ENCODE data around the gene GTF3C4.

GTF3C4 gene

DNA sequence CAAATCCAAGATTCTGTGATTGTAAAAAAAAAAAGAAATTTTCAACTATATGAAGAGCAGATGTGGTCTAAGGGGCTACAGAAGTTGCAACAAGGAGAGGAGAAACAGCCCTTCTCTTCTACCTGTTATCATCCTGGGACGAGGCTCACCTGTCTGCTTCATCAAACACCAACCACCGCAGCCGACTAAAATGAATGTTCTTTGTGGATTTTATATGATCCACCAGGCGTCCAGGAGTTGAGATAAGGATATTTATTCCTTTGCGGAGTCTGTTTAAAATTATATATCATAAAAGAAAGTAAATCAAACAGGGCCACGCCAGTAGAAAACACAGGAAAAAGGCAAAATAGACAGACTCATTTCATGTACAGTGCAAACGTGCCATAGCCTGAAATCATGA lies 22.0 kb upstream of the GTF3C4 start:
- no peak for DNase-seq (ENCODE audit: low spot score)

DNA sequence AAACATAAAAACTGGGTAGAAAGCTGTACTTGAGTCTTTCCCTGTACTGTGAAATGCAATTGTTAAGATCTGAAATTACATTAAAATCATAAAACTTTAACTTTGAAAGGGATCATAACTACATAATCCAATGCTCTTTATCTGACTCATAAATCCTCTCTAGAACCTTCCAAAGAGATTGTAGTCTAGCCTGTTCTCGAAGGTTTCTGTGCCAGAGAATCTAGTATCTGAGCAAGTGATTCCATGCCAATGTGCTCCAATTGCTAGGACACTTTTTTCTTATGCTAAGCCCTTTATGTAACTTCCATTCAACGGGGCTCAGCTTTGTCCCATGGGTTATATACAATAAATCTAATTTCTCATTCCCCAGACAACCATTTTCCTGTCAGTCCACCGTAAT lies 21.6 kb upstream of the GTF3C4 start:
- DNase-seq (ENCODE audit: low spot score): no peak

DNA sequence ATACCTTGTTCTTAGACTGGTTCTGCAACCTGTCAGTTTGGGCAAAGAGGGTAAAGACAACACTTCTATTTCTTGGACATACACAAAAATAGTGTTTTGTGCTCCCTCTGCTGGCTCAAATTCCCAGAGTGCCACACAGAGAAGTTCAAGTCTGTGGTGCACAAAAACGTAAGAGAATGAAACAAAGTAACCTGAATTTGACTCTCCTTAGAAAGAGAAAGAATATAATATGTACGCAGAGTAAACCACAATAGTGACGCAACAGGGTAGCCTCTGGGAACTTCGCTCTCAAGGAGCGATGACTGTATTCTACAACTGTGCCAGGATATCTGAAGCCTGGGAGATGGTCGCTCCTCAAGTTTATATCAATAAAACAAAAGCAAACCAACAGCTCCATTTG lies 19.0 kb upstream of the GTF3C4 start:
- no peak for DNase-seq (ENCODE audit: low spot score)

DNA sequence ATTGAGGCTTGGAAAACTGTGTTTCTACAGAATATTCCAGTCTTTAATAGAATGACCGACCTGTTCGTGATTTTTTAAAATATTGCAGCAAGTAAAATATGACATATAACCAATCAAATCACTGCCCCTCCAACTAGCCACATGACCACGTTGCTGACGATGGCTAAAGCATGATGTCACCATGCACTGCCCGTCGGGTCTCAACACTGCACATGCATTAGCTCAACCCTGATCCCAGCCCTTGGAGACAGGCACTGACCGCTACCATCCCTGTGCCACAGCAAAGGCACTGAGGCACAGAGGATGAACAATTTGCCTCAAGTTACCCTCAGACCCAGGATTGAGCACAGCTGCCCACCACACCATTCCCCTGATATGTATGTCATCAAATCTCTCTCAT lies 14.0 kb upstream of the GTF3C4 start:
- DNase-seq (ENCODE audit: low spot score): no peak

DNA sequence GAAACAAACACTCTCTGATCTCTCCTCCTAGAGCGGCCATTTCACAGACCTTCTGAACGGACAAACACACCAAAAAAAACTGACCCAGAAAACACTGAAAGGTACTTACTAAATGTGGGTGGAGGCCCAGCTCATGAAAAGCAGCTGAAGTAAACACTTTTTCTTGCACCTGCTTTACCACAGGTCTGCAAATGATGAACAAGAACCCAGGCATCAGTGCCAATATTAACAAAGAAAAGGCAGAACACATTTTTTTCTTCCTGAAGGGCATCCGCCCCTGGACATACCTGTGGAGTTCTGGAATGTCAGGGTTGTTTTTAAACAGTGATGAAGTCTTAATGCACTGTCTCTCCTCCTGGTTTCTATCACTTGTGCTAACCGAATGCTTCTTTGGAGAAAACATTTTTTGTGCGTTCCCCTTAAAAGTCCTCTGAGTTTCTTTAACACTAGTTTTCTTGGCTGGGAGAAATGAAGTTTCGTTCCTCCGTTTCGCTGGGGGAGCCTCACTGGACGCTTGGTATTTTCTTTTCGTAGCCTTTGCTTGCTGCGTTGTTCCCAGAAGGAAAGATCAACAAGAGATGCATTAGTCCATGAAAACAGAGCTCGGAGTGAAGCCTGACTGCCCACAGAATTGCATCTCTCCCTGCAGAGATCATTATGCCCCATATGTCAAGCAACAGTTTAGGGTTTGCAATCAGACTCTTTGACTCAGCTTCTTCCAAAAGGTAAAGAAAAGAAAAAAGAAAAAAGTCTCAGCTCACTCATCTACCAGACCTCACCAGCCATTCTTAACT lies 7.9 kb upstream of the GTF3C4 start:
- no peak for DNase-seq (ENCODE audit: low spot score)

DNA sequence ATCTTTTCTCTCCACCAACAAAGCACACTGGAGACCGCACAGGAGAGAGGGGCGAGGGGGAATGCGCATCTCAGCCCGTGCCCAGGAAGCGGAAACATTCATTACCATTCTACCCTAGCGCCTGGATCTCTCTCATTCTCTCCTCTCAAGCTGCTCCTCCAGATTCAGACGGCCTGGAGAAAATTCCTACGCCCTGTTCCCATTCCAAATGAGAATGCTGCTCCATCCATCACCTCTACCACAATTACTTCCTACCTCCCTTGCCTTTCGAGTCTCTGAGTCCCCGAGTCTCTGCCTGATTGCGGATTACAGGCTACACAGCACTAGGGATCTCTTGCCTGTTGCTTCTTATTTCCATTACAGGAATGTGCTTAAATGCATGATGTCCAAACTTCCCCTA lies 7.1 kb upstream of the GTF3C4 start:
- DNase-seq (ENCODE audit: low spot score): no peak

DNA sequence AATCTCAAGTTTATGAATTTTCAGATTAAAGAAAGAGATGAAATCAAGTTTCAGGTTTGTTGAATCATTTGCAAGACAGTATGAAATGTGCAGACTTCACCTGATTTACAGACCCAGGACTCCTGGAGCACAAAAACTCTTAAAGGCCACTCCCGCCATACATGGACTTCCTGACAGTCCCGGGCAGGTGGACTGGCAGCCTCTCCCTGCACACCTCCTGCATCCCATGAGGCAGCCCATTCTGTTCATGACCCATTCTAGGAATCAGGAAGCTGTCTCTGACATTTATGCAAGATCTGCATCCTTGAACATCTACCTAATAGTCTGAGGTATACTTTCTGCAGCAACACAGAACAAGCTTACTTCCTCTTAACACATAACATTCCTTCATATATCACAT lies 6.4 kb upstream of the GTF3C4 start:
- no peak for DNase-seq (ENCODE audit: low spot score)

DNA sequence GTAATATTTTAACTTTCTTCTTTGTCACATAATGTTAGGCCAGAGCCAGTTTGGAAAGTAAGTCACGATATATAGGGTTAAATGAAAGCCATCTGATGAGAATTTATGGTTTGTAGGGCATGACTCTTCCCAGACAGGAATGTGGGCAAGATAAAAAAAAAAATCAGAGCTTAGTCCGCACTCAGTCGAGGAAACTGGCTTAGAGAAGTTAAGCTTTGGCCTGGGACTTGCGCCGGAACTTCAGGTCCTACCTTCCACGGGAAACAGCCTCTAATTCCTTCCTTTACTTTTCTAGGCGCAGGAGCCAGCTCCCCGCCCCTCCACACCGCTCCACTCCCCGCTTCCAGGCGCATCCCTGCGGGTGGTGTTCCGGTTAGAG lies 956 bp upstream of the GTF3C4 start:
- no peak for DNase-seq (ENCODE audit: low spot score)

DNA sequence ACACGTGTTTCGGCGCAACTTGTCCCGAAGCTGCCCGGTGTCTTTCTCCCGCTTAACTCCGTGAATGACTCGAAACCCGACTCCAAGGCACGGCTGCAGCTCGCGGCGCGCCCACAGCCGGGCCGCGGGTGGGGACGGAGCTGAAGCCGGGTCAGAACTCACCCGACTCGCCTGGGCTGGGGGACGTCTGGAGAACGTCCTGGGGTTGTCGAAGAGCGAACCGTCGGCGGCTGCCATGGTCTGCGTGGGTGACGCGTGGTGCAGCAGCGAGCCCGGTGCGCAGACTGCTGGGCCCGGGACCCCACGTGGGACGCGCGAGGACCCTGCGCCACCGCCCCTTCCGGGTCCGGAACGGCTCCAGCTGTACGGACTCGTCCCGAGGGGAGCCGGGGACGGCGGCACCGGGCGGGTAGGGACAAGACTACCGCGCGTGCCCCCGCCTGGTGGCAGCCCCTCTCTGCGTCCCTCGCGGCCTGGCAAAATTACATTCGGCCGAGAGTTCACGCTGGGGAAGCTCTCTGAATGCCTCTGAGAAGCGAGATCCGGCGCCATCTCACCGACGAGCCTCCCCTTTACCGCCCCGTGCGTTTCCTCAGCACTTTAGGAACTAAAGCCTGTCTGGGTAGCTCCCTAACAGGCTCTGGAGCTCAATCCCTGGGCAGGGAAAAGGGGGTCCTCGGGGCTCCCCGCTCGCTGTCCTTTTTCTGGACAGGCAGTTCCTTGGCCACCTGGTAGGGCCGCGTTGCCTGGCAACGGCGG lies 387 bp upstream of the GTF3C4 start, which contains the start of gene DDX31:
TSS of gene DDX31 (minus strand) at position 286 of the 759 bp plus-strand sequence. CDS start at position 237, 49 bp downstream.
- DNase-seq (ENCODE audit: low spot score): peak; percentile 92

DNA sequence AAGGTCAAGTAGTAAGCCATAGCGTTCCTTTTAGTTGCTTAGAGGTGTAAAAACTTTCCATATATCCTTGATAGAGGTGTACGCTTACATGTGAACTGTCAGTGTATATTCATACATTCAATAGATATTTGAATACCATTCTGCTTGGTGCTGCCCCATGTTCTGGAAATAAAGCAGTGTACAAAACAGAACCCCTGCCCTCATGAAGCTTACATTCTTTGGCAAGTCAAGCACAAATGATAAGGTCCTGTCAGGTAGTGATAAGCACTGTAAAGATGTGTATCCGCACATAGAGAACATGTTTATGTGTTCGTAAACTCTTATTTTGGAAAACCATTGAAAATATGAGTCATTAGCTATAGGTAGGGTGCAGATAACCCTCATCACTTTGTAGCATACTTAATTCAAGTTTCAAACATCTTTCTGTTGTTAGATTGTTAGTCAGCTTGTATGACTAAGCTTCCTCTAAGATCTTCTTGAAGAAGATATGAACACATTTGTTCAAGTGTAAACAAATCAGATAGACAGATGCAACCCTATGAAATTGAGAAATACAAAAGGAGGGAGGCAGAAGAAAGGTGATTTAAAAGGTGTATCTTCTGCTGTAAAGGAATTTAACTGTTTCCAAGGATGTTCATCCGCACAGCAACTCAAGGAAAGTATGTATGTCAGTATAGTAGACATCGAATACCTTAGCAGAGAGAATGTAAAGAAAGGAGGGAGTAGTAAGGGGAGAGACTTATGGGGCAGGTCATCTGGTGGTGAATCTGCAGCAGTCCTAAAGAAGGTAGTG lies 1.6 kb downstream of the GTF3C4 start:
- DNase-seq (ENCODE audit: low spot score): no peak

DNA sequence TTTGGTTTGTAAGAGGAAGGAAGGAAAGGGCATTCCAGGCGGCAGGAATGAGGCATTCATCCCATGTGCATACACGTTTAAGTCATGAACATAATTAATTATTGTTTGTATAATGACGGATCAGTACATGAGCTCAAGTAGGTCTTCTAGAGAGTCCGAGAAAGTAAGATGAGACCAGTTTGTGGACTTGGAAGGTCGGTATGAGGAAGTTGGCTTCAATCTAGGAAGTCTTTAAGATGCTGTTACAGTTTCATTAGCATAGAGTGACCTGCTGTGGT lies 2.1 kb downstream of the GTF3C4 start:
- DNase-seq (ENCODE audit: low spot score): no peak

DNA sequence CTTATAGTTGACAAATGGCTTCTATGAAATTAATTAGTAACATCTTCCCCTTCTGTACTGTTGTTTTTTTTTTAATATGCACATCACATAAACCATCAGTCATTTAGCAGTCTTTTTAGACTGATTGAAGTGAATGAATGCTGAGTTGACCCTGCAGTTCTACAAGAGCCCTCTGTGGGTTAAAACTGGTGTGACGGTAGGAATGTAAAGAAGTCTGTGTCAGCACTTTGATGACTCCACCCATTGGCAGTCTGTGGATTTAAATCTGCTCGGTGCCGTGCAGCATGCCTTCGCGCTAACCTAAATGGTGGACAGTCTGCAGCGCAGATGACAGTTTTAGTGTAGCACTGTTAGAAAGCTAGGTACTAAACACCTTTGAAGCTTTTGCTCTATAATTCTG lies 3.1 kb downstream of the GTF3C4 start:
- no peak for DNase-seq (ENCODE audit: low spot score)

DNA sequence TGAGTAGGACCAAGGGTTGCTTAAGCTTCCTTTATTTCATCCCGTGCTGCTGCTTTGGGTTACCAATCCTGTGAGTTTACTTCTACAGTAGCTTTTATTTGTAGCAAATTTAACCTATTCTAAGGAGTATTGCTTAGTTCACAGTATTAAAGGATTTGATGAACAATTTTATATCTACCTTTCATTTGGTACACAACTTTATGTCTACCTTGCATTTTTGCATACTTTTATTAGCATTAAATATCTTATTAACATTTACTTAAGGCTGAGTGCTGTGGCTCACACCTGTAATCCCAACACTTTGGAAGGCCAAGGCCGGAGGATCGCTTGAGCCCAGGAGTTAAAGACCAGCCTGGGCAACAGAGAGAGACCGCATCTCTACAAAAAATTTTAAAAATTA lies 4.2 kb downstream of the GTF3C4 start:
- DNase-seq (ENCODE audit: low spot score): no peak

DNA sequence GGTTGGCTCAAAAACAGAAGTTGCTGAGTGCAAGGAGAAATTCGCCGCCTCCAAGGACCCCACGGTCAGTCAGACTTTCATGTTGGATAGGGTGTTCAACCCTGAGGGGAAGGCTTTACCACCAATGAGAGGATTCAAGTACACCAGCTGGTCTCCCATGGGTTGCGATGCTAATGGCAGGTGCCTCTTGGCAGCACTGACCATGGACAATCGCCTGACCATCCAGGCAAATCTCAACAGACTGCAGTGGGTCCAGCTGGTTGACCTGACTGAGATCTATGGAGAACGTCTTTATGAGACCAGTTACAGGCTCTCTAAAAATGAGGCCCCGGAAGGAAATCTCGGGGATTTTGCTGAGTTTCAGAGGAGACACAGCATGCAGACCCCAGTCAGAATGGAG lies 7.7 kb downstream of the GTF3C4 start:
- DNase-seq (ENCODE audit: low spot score): no peak

DNA sequence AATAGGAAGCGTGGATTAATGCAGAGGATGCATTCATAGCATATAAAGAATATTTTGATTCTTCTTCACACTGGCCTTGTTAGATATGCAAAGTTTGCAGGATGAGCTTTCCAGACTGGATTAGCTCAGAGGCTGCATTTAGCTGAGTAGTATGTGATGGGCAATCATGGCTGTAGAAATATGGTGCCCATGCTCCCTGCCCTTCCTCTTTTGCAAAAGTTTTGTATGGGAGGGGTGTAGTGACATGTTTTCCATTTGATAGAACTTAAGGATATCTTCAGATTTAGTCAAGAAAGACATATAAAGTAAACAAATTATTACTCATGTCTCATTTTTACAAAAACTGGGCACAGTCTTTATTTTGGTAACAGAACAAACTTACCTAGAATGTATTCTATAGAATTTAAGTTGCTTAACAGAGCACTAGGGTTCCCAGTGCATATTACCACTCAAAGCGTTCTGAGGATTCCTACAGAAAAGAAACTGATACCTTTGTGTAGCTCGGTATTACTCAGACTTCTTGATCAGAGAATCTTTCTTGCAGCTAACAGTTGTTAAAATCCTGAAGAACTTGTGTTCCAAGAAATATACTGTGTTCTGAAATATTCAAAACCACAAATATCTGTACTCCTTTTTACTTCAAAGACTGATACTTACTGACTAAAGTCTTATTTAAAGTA lies 9.8 kb downstream of the GTF3C4 start:
- DNase-seq (ENCODE audit: low spot score): no peak

DNA sequence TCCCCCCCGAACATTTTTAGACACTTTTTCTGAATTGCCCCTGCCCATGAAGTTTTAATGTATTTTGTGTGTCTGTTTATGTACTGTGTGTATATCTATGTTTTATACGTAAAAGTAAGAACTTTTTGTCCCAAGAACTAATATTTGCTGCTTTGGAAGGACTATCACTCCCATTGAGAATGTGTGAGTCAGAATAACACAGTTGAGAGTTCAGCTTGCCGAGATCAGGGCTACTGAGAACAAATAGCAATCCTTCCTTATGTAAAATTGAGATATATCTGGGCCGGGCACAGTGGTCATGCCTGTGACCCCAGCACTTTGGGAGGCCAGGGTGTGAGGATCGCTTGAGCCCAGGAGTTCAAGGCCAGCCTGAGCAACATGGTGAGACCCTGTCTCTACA lies 11.3 kb downstream of the GTF3C4 start:
- DNase-seq (ENCODE audit: low spot score): no peak

DNA sequence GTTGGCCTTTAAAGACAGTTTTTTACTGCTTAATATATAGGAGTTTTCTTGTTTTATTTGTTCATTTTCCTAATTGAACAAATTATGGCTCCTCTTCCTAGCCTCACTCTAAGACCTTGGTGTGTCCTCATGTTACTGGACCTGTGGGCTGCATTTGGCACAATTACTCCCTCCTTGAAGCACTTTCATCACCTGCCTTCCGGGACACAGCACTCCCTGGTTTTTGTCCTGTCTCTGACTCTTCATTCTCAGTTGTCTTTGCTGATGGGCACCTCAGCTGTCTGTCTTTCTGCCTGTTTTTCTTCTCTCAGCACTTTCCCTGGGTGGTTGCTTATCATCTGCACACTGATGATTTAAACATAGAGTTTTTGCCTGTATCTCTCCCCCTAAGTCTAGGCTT lies 13.6 kb downstream of the GTF3C4 start:
- DNase-seq (ENCODE audit: low spot score): no peak

DNA sequence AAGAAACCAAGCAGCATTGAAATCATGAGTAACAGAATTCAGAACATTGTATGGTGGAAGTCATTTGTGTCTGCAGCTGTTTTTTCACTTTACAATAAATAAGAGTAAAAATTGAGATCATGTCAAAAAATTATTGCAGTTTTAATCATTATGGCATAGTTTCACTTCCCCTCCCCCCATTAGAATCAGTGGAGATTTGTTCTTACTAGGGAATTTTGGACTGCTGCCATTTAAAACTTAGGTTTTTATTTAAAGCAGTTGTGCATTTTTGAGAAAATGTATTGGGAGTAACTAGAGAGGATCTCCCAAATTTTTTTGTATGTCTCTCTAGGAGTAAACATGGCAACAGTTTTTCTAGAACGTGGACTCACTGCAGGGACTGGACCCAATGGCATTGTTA lies 20.4 kb downstream of the GTF3C4 start:
- no peak for DNase-seq (ENCODE audit: low spot score)

DNA sequence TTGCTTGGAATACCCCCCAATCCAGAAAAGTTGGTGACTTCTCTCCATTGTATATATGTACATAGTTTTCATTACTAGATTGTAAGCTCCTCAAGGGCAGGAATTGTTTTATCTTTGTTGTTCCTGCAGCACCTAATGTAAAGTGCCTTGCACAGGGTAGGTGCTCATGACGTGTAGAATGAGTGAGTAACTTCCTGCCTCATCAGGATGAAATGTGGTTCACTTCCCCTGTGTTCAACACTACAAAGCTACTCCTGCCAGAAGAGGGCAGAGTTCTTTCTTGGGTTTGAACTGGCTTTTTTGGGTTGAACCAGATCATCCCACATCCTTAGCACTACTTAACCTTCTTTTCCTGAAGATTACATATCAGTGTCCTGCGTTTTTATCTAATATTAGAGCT lies 23.9 kb downstream of the GTF3C4 start:
- no peak for DNase-seq (ENCODE audit: low spot score)

DNA sequence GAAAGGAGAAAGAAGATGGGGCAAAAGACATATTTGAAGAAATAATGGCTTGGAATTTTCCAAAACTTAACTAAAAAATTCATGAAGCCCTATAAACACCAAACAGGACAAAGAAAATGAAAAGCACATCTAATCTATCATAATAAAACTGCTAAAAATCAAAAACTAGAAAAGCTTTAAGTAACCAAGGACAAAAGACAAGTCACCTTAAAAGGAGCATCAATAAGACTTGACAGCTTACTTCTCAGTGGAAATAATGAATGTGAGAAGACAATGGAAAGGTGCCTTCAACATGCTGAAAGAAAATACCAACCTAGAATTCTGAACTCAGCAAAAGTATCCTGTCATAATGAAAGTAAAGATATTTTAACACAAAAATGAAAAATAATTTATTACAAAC lies 27.0 kb downstream of the GTF3C4 start:
- DNase-seq (ENCODE audit: low spot score): no peak

DNA sequence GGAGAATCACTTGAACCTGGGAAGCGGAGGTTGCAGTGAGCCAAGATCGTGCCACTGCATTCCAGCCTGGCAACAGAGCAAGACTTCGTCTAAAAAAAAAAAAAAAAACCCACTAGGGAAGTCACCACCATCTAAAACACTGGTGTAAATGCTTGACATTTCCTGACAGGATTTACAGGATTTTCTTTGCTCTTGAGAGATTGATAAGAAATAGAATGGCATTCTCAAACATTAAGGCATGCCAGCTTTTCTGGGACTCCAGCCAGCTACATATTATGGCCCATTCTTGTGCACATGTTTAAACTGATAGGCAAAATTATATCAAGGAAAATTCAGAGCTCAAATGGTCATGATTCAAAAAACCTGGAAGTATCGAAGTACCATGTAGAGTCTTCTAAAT lies 28.7 kb downstream of the GTF3C4 start:
- DNase-seq (ENCODE audit: low spot score): no peak

DNA sequence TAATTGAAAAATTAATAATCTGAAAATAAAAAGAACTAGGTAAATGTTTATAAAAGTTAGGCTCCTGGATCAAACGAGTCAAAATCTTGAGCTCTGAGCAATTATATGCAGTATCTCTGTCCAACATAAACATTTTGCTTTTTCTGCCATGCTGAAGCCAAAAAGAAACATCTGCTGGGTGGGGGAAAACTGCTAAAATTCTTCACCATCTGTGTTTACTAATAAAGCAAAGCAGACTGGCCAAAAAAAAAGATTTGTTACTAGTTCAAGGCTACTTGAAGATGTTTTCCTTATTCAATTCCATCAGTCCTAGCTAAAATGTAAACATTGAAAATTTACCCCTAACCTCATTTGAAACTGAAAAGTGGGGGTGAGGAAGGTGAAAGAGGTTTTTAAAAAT lies 29.7 kb downstream of the GTF3C4 start:
- no peak for DNase-seq (ENCODE audit: low spot score)

DNA sequence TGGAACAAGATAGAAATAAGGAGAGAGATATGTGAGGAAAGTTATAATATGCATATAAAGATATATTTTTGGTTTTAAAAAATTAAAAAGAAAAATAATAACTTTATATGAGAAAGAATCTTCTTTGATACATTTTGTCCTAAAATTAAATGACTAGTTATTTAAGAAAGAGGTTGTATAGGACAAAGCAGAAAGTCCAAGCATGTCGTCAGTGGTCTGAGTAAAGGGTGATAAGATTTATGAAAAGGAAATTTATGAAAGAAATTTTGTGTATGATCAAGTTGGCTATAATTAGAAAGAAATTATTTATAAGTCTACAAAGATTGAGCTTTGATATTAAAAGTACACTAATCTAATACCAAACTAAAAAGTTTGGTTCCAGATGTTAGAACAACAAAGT lies 32.0 kb downstream of the GTF3C4 start:
- no peak for DNase-seq (ENCODE audit: low spot score)
